SK-N-SH (cell line): Measurements from ENCODE around the gene NIPA2.

Experiments used
- CHD2 ChIP-seq: fragments of 150-350 bp; IDR thresholded peaks from 2 replicates; pipeline ENCODE4 v1.6.1; 2018; ENCODE audit warnings: low read length; ENCODE audit not compliant: partially characterized antibody
- EZH2phosphoT487 ChIP-seq: fragments of 200-600 bp; sonication (generic); IDR thresholded peaks from 2 replicates; pipeline ENCODE4 v1.6.1; 2017; ENCODE audit warnings: low read depth, mixed run types, mild to moderate bottlenecking, antibody characterized with exemption, moderate library complexity, borderline replicate concordance
- NFIC ChIP-seq: IDR thresholded peaks from 2 replicates; pipeline ENCODE4 v1.4.0; 2012; ENCODE audit warnings: borderline replicate concordance
- NRF1 ChIP-seq: IDR thresholded peaks from 2 replicates; pipeline ENCODE4 v1.6.1; 2012; ENCODE audit warnings: low read depth, mild to moderate bottlenecking, low read length
- POLR2AphosphoS5 ChIP-seq: IDR thresholded peaks from 2 replicates; pipeline ENCODE4 v1.6.1; 2012; ENCODE audit warnings: low read depth, low read length
- RFX5 ChIP-seq: IDR thresholded peaks from 2 replicates; pipeline ENCODE4 v1.6.1; 2012; ENCODE audit warnings: mild to moderate bottlenecking, improper control_type of control experiment, low read length
- SIN3A ChIP-seq: IDR thresholded peaks from 2 replicates; pipeline ENCODE4 v1.6.1; 2012; ENCODE audit warnings: low read depth, mild to moderate bottlenecking, low read length, moderate library complexity, borderline replicate concordance
- TAF1 ChIP-seq: IDR thresholded peaks from 2 replicates; pipeline ENCODE4 v1.6.1; 2012; ENCODE audit warnings: low read depth, mild to moderate bottlenecking, low read length, moderate library complexity, borderline replicate concordance
- TCF12 ChIP-seq: IDR thresholded peaks from 2 replicates; pipeline ENCODE4 v1.4.0; 2012
- YY1 ChIP-seq: IDR thresholded peaks from 2 replicates; pipeline ENCODE4 v1.4.0; 2012; ENCODE audit warnings: low read depth, mild to moderate bottlenecking
- TF ChIP-seq, protein P1 (sequence below): fragments of 200-600 bp; sonication (generic); IDR thresholded peaks from 2 replicates; pipeline ENCODE4 v1.6.1; 2017; ENCODE audit warnings: antibody characterized with exemption, mild to moderate bottlenecking, moderate library complexity
- TF ChIP-seq, protein P2 (sequence below): IDR thresholded peaks from 2 replicates; pipeline ENCODE4 v1.4.0; 2012; ENCODE audit warnings: low read depth
- TF ChIP-seq, protein P3 (sequence below): IDR thresholded peaks from 2 replicates; pipeline ENCODE4 v1.6.1; 2012; ENCODE audit warnings: mild to moderate bottlenecking, low read depth, low read length, moderate library complexity
- TF ChIP-seq, protein P4 (sequence below): IDR thresholded peaks from 2 replicates; pipeline ENCODE4; 2012

DNA sequence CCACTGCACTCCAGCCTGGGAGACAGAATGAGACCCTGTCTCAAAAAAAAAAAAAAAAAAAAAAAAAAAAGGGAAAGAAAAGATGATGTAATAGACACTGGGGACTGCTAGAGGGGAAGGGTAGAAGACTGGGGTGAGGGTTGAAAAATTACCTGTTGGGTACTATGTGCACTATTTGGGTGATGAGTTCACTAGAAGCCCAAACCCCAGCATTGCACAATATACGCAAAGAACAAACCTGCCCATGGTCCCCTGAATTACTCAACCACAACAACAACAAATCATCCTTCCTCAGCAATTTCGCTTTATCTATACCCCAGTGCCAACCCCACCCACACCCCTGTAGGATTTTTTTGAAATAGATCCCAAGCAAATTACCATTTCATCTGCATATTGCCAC lies 38.6 kb upstream of the NIPA2 start:
- no peak for TF ChIP-seq YY1
- no peak for TF ChIP-seq TAF1
- TF ChIP-seq SIN3A = no peak
- no peak for TF ChIP-seq EZH2phosphoT487
- TF ChIP-seq, protein P1, sequence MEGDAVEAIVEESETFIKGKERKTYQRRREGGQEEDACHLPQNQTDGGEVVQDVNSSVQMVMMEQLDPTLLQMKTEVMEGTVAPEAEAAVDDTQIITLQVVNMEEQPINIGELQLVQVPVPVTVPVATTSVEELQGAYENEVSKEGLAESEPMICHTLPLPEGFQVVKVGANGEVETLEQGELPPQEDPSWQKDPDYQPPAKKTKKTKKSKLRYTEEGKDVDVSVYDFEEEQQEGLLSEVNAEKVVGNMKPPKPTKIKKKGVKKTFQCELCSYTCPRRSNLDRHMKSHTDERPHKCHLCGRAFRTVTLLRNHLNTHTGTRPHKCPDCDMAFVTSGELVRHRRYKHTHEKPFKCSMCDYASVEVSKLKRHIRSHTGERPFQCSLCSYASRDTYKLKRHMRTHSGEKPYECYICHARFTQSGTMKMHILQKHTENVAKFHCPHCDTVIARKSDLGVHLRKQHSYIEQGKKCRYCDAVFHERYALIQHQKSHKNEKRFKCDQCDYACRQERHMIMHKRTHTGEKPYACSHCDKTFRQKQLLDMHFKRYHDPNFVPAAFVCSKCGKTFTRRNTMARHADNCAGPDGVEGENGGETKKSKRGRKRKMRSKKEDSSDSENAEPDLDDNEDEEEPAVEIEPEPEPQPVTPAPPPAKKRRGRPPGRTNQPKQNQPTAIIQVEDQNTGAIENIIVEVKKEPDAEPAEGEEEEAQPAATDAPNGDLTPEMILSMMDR = no peak
- TF ChIP-seq POLR2AphosphoS5 = no peak
- TF ChIP-seq NFIC = no peak
- TF ChIP-seq, protein P2, sequence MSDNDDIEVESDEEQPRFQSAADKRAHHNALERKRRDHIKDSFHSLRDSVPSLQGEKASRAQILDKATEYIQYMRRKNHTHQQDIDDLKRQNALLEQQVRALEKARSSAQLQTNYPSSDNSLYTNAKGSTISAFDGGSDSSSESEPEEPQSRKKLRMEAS = no peak
- no peak for TF ChIP-seq TCF12
- TF ChIP-seq NRF1 = no peak
- TF ChIP-seq RFX5 = no peak
- TF ChIP-seq, protein P3, sequence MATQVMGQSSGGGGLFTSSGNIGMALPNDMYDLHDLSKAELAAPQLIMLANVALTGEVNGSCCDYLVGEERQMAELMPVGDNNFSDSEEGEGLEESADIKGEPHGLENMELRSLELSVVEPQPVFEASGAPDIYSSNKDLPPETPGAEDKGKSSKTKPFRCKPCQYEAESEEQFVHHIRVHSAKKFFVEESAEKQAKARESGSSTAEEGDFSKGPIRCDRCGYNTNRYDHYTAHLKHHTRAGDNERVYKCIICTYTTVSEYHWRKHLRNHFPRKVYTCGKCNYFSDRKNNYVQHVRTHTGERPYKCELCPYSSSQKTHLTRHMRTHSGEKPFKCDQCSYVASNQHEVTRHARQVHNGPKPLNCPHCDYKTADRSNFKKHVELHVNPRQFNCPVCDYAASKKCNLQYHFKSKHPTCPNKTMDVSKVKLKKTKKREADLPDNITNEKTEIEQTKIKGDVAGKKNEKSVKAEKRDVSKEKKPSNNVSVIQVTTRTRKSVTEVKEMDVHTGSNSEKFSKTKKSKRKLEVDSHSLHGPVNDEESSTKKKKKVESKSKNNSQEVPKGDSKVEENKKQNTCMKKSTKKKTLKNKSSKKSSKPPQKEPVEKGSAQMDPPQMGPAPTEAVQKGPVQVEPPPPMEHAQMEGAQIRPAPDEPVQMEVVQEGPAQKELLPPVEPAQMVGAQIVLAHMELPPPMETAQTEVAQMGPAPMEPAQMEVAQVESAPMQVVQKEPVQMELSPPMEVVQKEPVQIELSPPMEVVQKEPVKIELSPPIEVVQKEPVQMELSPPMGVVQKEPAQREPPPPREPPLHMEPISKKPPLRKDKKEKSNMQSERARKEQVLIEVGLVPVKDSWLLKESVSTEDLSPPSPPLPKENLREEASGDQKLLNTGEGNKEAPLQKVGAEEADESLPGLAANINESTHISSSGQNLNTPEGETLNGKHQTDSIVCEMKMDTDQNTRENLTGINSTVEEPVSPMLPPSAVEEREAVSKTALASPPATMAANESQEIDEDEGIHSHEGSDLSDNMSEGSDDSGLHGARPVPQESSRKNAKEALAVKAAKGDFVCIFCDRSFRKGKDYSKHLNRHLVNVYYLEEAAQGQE = no peak
- TF ChIP-seq, protein P4, sequence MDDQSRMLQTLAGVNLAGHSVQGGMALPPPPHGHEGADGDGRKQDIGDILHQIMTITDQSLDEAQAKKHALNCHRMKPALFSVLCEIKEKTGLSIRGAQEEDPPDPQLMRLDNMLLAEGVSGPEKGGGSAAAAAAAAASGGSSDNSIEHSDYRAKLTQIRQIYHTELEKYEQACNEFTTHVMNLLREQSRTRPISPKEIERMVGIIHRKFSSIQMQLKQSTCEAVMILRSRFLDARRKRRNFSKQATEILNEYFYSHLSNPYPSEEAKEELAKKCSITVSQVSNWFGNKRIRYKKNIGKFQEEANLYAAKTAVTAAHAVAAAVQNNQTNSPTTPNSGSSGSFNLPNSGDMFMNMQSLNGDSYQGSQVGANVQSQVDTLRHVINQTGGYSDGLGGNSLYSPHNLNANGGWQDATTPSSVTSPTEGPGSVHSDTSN = no peak
- TF ChIP-seq CHD2 = no peak
